Measurements from ENCODE around the gene ATP13A2. TPM values are rescaled to one million over a fixed set of nuclear protein-coding genes. Genes with fewer than 3 reads are reported as not detected.

Gene ATP13A2
- polyA plus RNA-seq, 1 experiment, result 5.6 TPM

GRCh38 chr1:16961297-16962133 lies 50.2 kb downstream of the ATP13A2 start:
- H3K4me3 ChIP-seq (ENCODE audit: low read depth, low read length), result peak overlapping the region; percentile 40
- H3K9me3 ChIP-seq (ENCODE audit: control insufficient read depth, insufficient read depth, low read length), result no peaks in the 10 kb centered on the region
- H3K27me3 ChIP-seq (ENCODE audit: control insufficient read depth, insufficient read depth, low read length), result no peaks in the 10 kb centered on the region
- no peak for DNase-seq (ENCODE audit: low read depth, low spot score)
- no peak overlapping the region for H3K27ac ChIP-seq (ENCODE audit: low read depth, low read length)
- TF ChIP-seq CTCF (IDR thresholded peaks at IDR 0.05; ENCODE audit: low read depth, low read length), result no peak
- CTCF ChIA-PET, result interaction anchor here (0.6 to 3.7 kb wide), 26 partner anchors 9 to 349 kb away, joined by 3 to 46 read pairs (median 4); partner anchors contain the start of gene MFAP2
- POLR2A ChIA-PET, result interaction anchor here (0.6 to 1.3 kb wide), 2 partner anchors 17 to 93 kb away, joined by 4 to 6 read pairs; no protein-coding TSS in a partner anchor

- TF ChIP-seq CTCF (IDR thresholded peaks at IDR 0.05; ENCODE audit: low read depth, low read length), result peak; percentile 77
- no peak for DNase-seq (ENCODE audit: low read depth, low spot score)
- ChIA-PET CTCF (interaction anchor here (0.6 to 3.7 kb wide), 29 partner anchors 10 to 349 kb away, joined by 3 to 46 read pairs (median 4); partner anchors contain the start of gene MFAP2), POLR2A (interaction anchor here (0.6 to 1.3 kb wide), 3 partner anchors 18 to 93 kb away, joined by 4 to 7 read pairs (median 6); no protein-coding TSS in a partner anchor)
- no peak overlapping the region for H3K27ac ChIP-seq (ENCODE audit: low read depth, low read length)
- H3K27me3 ChIP-seq (ENCODE audit: control insufficient read depth, insufficient read depth, low read length), result no peaks in the 10 kb centered on the region
- H3K4me3 ChIP-seq (ENCODE audit: low read depth, low read length), result peak overlapping the region; percentile 40
- no peaks in the 10 kb centered on the region for H3K9me3 ChIP-seq (ENCODE audit: control insufficient read depth, insufficient read depth, low read length)
Measured at GRCh38 chr1:16960560-16961296, 51.0 kb downstream of the ATP13A2 start.

- H3K27ac ChIP-seq (ENCODE audit: low read depth, low read length), result no peak overlapping the region
- DNase-seq (ENCODE audit: low read depth, low spot score), result no peak
- ChIA-PET CTCF (interaction anchor here (1.7 kb wide), 1 partner anchor 88 kb away, joined by 9 read pairs; no protein-coding TSS in a partner anchor), POLR2A (no interaction called here)
- no peaks in the 10 kb centered on the region for H3K9me3 ChIP-seq (ENCODE audit: control insufficient read depth, insufficient read depth, low read length)
- no peak overlapping the region for H3K4me3 ChIP-seq (ENCODE audit: low read depth, low read length)
- H3K27me3 ChIP-seq (ENCODE audit: control insufficient read depth, insufficient read depth, low read length), result no peaks in the 10 kb centered on the region
- no peak for TF ChIP-seq CTCF (IDR thresholded peaks at IDR 0.05; ENCODE audit: low read depth, low read length)
Measured at GRCh38 chr1:16958475-16958874, 53.3 kb downstream of the ATP13A2 start.

- no peaks in the 10 kb centered on the region for H3K9me3 ChIP-seq (ENCODE audit: control insufficient read depth, insufficient read depth, low read length)
- CTCF ChIA-PET, result interaction anchor here (1.7 kb wide), 1 partner anchor 89 kb away, joined by 9 read pairs; no protein-coding TSS in a partner anchor
- no peak overlapping the region for H3K4me3 ChIP-seq (ENCODE audit: low read depth, low read length)
- POLR2A ChIA-PET, result no interaction called here
- H3K27ac ChIP-seq (ENCODE audit: low read depth, low read length), result no peak overlapping the region
- DNase-seq (ENCODE audit: low read depth, low spot score), result no peak
- no peak for TF ChIP-seq CTCF (IDR thresholded peaks at IDR 0.05; ENCODE audit: low read depth, low read length)
- no peaks in the 10 kb centered on the region for H3K27me3 ChIP-seq (ENCODE audit: control insufficient read depth, insufficient read depth, low read length)
Measured at GRCh38 chr1:16957731-16958130, 54.0 kb downstream of the ATP13A2 start.

Data from AG04450 (cell line).